Activated T-cell treated with anti-CD3 and anti-CD28 coated beads for 1 hour (primary cell): ENCODE results near the gene CCDC180.
"Not testable (repeated sequence)": the region's sequence is repeated elsewhere in the genome, so short reads cannot be mapped to it uniquely, and the experiment has no call there.

Source experiments
- DNase-seq: peaks from one replicate; pipeline ENCODE4 v3.0.0-alpha.2; 2020; ENCODE audit warnings: low read depth

Gene CCDC180

DNA sequence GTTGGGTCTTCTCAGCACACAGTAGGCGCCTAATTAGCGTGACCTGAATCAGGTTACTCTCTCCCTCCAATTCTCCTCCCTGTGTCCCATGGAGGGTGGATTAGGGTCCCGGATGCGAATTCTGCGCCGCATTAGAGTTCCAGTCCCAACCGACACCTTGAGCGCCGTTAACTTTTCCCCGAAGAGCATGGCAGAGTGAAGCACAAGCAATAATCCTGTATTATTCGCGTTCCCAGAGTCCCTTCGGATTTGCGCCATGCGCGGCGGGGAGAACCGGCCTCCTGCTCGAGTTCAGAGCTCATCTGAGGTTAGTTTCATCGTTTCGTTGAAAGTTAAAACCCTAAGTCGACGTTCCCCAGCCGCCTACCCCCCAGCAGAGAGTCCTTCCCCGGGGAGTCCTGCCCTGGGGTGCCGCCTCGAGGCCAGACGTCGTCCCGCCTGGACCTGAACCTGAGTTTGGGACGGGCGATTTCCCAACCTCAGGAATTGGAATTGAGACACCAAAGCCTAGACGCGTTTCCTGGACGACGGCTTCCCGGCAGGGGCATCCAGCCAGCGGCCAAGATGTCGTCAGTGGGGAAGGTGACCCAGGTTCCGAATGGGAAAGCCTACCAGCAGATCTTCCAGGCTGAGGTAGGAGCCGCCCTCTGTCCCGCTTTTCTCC is at the start of gene CCDC180:
Gene CCDC180, plus strand, starts transcription at position 160 of the 664 bp plus-strand sequence. Its CDS starts 405 bp downstream, at position 565.
- DNase-seq = no peak

DNA sequence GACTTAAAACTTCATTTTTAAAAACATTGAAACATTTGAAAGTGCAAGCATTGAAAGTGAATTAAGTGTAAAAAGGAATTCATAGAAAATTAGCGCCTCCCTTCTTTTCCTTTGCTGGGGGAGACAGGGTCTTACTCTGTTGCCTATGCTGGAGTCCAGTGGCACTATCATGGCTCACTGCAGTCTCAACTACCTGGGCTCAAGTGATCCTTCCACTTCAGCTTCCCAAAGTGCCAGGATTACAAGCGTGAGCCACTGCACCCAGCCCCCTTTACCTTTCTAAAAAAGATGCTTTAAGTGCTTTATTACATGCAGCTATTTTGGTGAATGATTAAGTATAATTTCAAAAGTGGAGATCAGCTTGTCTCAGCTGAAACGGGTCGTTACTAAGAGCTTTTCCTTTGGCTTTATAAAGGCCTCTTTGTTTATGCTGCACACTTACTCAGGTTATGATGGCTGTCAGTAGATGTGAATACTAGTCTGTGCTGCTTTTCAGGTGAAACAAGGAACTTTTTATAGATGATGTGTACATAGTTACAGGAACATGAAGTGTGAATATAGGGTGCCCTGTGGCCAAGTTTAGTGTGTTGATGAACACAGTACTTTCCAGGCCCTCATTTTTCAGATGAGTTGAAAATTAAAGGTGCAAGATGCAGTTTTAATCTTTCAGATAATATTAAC is 47.5 kb upstream of the CCDC180 start:
- DNase-seq = not testable (repeated sequence)

DNA sequence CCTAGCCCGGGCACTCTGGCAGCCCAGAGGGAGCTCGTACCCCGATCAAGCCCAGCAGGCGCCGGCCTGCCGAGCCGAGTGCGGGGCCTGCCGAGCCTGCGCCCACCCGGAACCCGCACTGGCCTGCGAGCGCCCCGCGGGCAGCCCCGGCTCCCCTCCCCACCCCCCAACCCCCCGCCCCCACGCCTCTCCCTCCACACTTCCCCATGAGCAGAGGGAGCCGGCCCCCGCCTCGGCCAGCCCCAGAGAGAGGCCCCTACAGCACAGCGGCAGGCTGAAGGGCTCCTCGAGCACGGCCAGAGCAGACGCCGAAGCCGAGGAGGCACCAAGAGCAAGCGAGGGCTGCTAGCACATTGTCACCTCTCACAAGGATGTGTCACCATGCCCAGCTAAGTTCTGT is 36.2 kb upstream of the CCDC180 start:
- no peak for DNase-seq

DNA sequence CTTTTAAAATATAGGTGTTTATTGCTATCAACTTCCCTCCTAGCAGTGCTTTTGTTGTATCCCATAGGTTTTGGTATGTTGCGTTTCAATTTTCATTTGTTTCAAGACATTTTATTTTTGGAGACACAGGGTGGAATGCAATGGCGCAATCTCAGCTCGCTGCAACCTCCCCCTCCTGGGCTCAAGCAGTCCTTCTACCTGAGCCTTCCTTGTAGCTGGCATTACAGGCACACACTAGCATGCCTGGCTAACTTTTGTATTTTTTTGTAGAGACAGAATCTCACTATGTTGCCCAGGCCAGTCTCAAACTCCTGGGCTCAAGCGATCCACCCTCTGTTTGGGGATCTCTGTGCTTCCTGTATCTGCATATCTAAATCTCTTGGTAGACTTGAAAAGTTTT is 35.4 kb upstream of the CCDC180 start:
- DNase-seq = no peak

DNA sequence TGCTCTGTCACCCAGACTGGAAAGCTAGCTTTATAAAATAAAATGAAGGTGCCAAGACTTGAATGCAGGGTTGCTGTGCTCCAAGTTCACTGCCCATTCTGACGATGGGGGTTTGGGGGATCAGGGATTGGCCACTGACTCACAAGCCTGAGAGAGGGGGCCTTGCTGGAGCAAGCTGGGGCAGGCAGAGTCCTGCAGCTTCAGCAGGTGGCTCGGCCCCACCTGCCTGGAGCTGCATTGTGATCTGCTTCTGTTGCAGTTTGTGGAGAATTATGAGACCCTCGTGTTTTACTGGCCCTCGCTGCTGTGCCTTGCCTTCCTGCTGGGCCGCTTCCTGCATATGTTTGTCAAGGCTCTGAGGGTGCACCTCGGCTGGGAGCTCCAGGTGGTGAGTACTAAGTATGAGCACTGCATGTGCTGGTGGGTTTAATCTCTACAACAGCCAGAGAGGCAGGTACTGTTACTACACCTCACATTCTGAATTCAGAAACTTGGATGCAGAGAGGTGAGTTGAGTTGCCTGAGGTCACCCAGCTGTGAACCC is 31.1 kb upstream of the CCDC180 start:
- DNase-seq = no peak

DNA sequence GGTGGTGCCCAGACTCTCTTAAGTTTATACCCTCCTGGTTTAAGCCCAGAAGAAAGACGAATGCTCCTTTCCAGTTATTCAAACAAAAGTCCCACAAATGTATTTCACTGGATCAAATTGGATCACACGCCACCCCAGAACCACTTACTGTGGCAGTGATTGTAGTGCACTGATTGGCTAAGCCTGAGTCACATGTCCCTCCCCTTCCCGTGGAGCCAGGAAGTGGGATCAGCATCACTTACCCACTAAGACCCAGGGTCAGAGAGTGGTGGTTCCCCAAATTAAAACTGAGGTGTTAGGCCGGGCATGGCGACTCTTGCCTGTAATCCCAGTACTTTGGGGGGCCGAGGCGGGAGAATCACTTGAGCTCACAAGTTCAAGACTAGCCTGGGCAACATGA is 29.5 kb upstream of the CCDC180 start:
- no peak for DNase-seq

DNA sequence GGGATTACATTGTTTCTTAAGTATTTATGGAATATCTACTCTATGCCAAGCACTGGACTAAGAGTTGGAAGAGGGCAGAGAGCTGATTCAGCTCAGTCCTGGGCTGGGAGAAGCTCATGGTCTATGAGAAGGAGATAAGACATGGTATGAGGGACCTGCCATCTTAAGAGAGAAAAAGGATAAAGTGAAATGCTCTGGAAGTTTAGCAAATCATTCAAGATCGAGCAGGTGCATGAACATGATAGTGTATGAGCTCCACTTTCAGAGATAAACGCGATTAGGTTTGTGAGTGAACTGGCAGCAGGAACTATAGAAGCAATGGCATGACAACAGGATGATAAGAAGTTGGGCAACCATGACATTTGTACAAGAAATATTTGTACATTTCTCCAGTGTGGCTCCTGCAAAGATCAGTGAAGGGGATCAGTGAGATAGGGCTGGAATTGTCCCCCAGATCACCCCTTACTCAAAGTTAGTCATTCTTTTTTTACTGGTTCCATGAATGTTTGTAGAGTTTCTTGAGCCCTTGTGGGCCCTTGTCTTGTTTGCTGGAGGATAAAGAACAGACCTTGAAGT is 26.6 kb upstream of the CCDC180 start:
- DNase-seq = no peak

DNA sequence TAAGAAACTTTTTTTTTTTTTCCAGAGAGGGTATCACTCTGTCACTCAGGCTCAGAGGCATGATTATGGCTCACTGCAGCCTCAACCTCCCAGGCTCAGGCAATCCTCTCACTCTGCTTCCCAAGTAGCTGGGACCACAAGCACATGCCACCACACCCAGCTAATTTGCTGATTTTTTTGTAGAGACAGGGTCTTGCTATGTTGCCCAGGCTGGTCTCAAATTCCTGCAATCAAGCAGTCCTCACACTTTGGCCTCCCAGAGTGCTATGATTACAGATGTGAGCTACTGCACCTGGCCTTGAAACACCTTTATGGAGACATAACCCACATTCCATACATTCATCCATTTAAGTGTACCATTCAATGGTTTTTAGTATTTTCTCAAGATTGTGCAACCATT is 23.7 kb upstream of the CCDC180 start:
- no peak for DNase-seq

DNA sequence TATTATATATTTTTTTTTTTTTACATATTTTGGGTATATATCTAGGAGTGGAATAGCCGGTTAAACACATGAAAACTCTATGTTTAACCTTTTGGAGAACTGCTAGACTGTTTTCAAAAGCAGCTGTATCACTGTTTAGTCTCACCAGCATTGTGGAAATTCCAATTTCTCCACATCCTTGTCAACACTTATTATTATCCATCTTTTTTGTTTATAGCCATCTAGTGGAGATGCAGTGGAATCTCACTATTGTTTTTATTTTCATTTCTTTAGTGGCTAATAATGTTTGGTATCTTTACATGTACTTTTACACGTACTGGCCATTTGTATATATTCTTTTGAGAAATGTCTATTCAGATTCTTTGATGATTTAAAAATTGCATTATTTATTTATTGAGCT is 22.7 kb upstream of the CCDC180 start:
- no peak for DNase-seq

DNA sequence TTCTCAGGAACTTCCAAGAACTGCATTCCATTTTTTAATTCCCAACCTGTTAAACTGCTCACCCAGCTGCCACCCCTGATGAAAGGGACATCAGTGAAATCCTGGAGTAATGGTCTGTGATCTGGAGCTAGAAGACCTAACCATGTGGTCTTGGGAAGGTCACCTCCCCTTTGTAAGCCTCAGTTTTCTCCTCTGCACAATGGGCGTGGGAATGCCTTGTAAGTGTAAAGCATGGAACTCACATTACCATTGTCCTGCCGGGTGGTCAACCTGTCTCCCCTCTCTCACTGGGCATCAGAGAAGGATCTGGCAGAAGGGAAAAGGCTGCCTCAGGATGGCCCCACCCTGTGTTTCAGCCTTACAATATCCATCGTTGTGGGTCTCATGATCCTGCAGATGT is 15.3 kb upstream of the CCDC180 start:
- no peak for DNase-seq

DNA sequence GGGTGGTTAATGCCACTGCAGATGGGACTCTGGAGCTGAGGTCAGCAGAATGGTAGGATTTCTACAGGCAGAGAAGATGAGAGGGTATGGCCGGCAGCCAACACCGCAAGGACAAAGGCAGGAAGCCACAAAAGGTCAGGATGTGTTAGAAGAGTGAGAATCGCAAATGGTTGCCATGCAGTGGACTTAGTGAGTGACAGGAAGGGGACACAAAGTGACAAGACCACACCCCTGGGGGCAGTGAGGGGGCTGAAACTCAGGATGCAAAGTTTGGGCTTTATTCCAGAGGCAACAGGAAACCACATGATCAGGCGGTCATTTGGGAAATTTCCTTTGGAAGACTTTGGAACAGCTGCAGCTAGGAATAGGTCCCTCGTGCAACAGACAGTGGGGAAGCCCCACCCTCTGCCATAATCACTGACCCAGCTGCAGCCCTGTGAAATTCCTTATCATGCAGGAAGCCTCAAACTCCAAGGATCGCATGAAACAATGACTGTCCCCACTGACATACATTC is 14.2 kb upstream of the CCDC180 start:
- DNase-seq = no peak

DNA sequence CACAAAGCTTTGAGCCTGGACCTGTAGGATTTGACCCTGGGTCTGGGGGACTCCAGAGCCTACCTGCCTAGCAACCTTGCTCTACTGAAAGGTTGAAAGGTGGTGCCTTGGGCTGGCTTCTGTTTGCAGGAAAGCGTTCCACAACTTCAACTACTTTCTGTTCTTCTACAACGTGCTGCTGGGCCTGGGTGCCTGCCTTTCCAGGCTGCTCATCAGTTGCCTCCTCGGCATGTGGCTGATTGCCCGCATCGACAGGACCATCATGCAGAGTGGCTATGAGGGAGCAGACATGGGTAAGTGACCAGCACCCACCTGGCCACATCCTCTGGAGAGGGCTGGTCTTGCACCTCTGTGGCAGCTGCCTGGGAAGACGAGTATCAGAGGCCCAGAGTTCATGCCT is 13.6 kb upstream of the CCDC180 start:
- no peak for DNase-seq

DNA sequence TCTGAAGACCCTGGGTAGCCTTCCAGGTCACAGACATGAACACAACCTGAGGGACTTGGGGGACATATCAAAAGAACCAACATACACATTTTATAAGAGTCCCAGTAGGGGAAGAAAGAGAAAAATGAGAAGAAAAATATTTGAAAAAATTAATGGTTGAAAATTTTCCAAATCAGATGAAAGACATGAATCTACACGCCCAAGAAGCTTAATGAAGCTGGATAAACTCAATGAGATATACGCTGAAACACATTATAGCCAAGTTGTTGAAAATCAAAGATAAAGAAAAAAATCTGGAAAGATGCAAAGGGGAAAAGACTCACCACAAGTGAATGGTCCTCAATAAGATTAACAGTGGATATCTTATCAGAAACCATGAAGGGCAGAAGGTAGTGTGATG is 9.6 kb upstream of the CCDC180 start:
- DNase-seq = no peak

DNA sequence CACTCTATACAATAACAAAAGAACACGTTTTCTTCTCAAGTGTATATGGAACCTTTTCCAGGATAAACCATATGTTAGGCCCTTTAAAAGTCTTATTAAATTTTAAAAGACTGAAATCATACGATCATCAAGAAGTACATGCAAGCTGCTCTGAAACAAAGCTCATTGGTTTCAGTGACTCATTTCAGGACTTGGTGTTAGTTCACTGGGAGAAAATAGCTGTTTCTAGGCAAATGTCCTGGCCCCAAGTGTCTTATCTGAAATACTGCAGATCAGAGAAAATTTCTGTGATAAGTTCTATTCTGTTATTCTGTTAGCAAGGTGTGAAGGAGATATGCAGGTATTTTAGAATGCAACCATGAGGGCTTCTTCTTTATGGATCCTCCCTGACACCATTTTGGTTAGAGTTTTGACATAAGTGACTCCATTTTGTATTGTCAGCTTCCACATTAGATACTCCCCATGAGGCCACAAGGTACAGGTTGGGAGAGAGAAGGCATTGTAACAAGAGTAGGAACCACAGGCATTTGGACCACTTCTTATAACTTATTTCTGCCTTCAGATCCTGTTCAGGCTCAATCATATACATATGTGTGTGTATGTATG is 7.5 kb upstream of the CCDC180 start:
- DNase-seq = no peak

DNA sequence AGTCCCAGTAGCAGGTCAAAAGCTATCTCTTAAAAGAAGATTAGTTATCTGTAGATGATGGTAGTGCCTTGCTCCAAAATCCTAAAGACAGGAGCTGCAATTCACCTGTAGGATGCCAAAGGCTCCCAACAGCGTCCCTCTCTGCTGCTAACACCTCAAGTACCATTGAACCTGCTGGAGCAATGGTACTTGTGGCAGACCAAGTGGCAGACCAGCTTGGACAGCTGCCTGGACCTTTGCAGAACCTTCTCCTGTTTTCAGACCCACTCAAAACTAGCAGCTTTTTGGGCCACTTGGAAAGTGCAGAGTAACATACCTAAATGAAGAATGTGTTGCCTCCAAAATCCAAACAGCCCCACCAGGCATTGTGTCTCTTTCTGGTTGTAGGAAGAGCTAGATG is 6.9 kb upstream of the CCDC180 start:
- DNase-seq = no peak

DNA sequence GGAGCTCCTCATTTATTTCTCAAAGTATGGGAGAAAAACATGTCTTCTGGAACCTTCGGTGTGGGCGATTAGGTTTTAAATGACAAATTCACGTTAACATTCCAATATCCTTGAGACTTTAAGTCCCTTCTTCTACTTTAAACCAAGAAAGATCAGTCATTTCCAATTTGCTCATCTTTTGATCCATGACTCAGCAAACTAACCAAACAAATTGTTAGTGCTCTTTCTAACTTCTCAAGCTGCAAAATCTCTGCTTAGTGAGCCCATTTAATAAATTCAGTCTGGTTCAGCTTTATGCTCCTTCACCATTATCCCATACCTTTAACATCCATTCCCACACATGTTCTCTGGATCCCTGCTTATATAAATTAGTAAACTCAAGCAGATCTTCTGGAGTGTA is 5.5 kb upstream of the CCDC180 start:
- DNase-seq = no peak

DNA sequence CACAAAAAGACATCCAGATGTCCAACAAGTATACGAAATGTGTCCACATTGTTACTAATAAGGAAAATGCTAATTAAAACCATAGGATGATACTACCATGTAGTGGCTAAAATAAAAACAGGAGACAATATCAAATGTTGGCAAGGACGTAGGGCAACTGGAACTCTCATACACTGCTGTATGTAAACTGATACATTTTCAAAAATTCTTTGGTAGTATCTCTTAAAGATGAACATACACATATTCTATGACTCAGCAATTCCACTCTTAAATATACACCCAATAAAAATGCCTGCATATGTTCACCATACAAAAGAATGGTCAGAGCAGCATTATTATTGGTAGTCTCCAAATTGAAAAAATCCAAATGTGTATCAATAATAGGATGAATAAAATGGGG is 2.9 kb upstream of the CCDC180 start:
- no peak for DNase-seq

DNA sequence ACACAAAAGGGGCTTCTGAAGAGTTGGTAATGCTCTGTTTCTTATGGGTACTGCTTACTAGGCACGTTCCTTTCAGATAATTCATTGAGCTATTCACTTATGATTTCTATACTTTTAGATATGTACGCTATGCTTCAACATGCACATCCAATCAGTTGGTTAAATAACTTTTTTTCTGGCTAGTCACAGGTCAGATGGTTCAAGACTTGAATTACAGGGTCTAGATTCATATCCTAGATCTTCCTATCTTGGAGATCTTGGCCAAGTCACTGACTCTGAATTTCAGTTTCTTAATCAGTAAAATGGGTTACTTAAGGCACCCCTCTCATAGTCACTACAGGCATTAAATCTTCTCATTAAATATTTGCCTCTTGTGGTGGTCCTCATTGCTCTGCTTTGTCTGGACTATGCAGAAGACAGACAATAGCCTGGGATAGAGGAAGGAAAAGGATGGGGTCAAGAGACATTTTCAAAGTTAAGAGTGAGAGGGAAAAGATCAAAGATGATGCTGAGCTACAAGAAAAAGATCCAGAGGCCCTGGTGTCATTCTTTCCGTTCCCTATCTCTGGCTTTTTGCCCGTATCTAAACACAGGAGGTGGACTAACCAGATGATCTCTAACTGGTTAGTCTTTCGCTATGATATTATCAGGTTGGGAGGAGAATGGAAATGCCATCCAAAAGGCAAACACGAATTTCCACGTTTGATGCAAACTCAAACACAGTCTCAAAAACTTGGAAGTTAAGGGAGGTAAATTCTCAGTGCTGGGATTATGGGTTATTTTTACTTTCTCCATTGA is 1.8 kb upstream of the CCDC180 start:
- no peak for DNase-seq

DNA sequence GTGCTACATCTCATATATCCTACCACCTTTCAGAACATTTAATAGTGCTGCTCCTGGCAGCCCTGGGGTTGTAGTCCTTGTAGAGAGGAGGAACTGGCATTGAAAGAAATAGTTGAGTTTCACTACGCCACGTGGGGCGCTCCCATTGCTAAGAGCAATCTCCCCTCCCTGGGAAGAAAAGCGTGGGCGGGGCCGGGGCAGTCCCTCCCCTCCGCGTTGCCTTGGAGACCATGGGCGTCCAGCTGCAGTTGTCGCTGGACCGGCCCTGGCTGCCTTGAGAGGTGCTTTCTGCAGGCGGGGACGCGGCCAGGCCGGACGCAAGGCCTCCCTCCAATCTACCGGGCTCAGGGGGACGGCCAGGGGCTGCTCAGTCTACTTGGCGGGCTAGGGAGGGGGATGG is 368 bp upstream of the CCDC180 start:
- DNase-seq = no peak

DNA sequence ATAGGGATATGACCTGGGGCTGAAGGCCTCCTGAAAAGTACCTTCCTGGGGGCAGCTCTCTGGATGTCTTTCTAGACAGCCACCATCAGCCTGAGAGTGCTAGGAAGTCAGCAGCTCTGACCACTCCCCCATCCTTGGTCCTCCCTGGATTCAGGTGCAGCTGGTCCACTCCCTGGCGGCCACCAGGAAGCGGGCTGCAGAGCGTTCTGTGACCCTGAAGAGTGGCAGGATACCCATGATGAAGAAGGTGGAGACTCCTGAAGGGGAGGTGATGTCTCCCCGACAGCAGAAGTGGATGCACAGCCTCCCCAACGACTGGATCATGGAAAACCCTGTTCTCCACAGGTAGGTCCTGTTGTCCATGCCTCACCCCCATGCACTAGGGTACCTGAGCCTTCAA is 1.8 kb downstream of the CCDC180 start:
- no peak for DNase-seq

DNA sequence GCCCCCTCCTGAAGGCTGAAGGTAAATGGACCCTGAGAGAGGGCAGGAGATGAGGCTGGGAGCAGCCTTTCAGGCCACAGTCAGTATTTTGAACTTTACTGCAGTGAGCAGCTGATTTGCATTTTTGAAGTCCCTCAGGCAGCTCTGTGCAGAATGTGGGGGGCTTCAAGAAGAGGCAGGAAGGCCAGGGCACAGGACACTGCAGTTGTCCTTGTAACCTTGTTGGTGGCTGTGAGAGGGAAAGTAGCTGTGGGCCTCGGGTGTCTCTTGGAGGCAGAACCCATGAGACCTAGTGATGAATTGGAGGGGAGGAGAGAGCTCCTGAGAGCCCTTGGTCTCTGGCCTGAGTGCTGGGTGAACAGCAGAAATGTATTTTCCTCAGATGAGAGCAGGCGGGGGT is 2.6 kb downstream of the CCDC180 start:
- no peak for DNase-seq

DNA sequence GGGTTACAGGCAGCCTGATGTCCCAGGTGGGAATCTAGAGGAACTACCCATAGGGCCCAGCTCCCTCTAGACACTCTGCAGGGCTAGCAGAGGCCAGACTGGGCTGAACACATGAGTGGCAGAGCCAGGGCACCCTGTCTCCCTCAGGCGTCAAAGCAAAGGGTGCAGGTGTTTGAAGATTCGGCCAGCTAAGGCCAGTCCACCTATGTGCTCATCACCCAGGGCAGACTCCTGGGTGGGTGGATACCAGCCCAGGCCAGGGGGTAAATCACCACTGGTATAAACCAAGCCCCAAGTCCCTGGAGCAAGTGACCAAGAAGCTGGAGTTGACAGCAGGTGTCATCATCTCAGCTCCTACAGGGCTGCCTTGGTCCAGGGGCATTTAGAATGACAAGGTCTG is 3.4 kb downstream of the CCDC180 start:
- DNase-seq = no peak
